ENCODE data around the gene NSG2. TPM values are rescaled to one million over a fixed set of nuclear protein-coding genes. Genes with fewer than 3 reads are reported as not detected.

Gene NSG2
- total RNA-seq, 1 experiment from 2014 or later, result not detected

- Histone ChIP-seq H3K9me3 (ENCODE audit: control insufficient read depth, low read depth, low read length) (no peaks in the 10 kb centered on the region), H3K79me1 (ENCODE audit: insufficient read depth, low read depth, low read length, poor library complexity, severe bottlenecking) (no peaks in the 10 kb centered on the region), H4K20me1 (ENCODE audit: control insufficient read depth, insufficient read depth, insufficient read length) (no peaks in the 10 kb centered on the region), H3K4me1 (ENCODE audit: insufficient read depth, low read length) (no peaks in the 10 kb centered on the region), H3K23me2 (ENCODE audit: insufficient read length, low read depth, low read length, poor library complexity, severe bottlenecking) (no peaks in the 10 kb centered on the region), H2BK12ac (ENCODE audit: insufficient read length, low read depth, low read length) (no peak overlapping the region), H3K23ac (ENCODE audit: insufficient read length, low read depth, low read length) (no peak overlapping the region), H2BK5ac (ENCODE audit: insufficient read length, low read length) (no peak overlapping the region), H4K8ac (replicated peaks; ENCODE audit: insufficient read length, low read depth, low read length) (no peak overlapping the region), H3K27ac (ENCODE audit: insufficient read length, low read depth, low read length) (no peak overlapping the region), H3K18ac (ENCODE audit: insufficient read length, low read depth, low read length) (no peak overlapping the region), H3K79me2 (ENCODE audit: insufficient read depth, low read length) (no peaks in the 10 kb centered on the region), H4K91ac (ENCODE audit: insufficient read length, low read depth, low read length) (no peak overlapping the region), H4K5ac (ENCODE audit: insufficient read length, low read depth, low read length) (no peak overlapping the region), H3K9ac (ENCODE audit: extremely low read depth, insufficient read length, low read length) (no peak overlapping the region), H3K4ac (ENCODE audit: low read depth, low read length) (no peak overlapping the region), H2BK120ac (ENCODE audit: low read depth, low read length, poor library complexity, severe bottlenecking) (no peak overlapping the region), H3K4me2 (ENCODE audit: insufficient read depth, insufficient read length, low read length) (no peak overlapping the region), H3K27me3 (ENCODE audit: insufficient read depth, low read length) (no peaks in the 10 kb centered on the region), H3K14ac (ENCODE audit: insufficient read depth, low read length) (no peak overlapping the region), H3K56ac (ENCODE audit: insufficient read length, low read depth, low read length) (no peak overlapping the region), H2BK20ac (ENCODE audit: low read depth, low read length, poor library complexity, severe bottlenecking) (no peak overlapping the region), H2AFZ (ENCODE audit: low read length) (no peak overlapping the region), H2AK5ac (ENCODE audit: insufficient read length, low read length) (no peak overlapping the region), H2BK15ac (ENCODE audit: low read depth, low read length) (no peak overlapping the region), H3T11ph (ENCODE audit: low read length) (no peak overlapping the region)
- H3K9me3 Mint-ChIP-seq, result no peaks in the 10 kb centered on the region
- H3K4me3 Mint-ChIP-seq, result no peak overlapping the region
- H3K36me3 Mint-ChIP-seq (ENCODE audit: insufficient read depth in 1 of 3, low read depth in 3 of 3), result no peaks in the 10 kb centered on the region
- peaks cover 11% of the 10 kb centered on the region for H3K27me3 Mint-ChIP-seq (ENCODE audit: low read depth)
- H3K27ac Mint-ChIP-seq, result no peak overlapping the region
- WGBS (ENCODE audit: extremely low coverage, insufficient read length, low lambda C conversion rate), result no CpG with 5 or more reads among the region's 6 CpGs
- no peak for DNase-seq
- peak; percentile 35; the same call in 1 of the 3 replicates for TF ChIP-seq CTCF (conservative IDR thresholded peaks at IDR 0.05)
- peaks cover 0 to 2% of the 10 kb centered on the region in 2 experiments; a peak in 1 of 4 replicates for H3K4me1 Mint-ChIP-seq
These were observed 51.1 kb downstream of the NSG2 start for GRCh38 chr5:174096619-174097018.
